Kidney (tissue), 22 donors: ENCODE results near the gene TNFAIP3. TPM values are rescaled to one million over a fixed set of nuclear protein-coding genes. Genes with fewer than 3 reads are reported as not detected.

Experiments
- DNase-seq, 5 donors: peaks; one replicate each; pipeline ENCODE4 v3.0.0-alpha.2; 2013 to 2020
- FAIRE-seq: peaks from 2 replicates; lab custom pipeline; 2012; peaks lifted over from hg19 to GRCh38; lab: Jason Lieb, UNC
- H3K27ac ChIP-seq, 2 donors: one replicate each; pipeline ENCODE4 v1.7.0; 2013; ENCODE audit warnings: low read depth in 2 of 2, low read length in 2 of 2, inconsistent platforms in 1 of 2
- H3K27me3 ChIP-seq: one replicate; pipeline ENCODE4 v1.7.1; 2013; ENCODE audit warnings: low read length, inconsistent platforms; ENCODE audit not compliant: control insufficient read depth, insufficient read depth
- H3K36me3 ChIP-seq, 3 donors: one replicate each; pipeline versions ENCODE4 v1.7.0 to v1.7.1; 2013; ENCODE audit warnings: low read length in 3 of 3, control low read depth in 1 of 3, inconsistent platforms in 1 of 3; ENCODE audit not compliant: insufficient read depth in 3 of 3, control insufficient read depth in 2 of 3
- H3K4me1 ChIP-seq, 3 donors: one replicate each; pipeline versions ENCODE4 v1.7.0 to v1.7.1; 2013; ENCODE audit warnings: low read length in 3 of 3, inconsistent platforms in 1 of 3, low read depth in 1 of 3; ENCODE audit not compliant: control insufficient read depth in 2 of 3, insufficient read depth in 2 of 3
- H3K4me3 ChIP-seq, 3 donors: one replicate each; pipeline versions ENCODE4 v1.7.0 to v1.8.1; 2013; ENCODE audit warnings: low read length in 3 of 3, control low read depth in 1 of 3, inconsistent platforms in 1 of 3
- H3K9ac ChIP-seq, 3 donors: one replicate each; pipeline versions ENCODE4 v1.7.0 to v1.7.1; 2013; ENCODE audit warnings: low read length in 3 of 3, control low read depth in 1 of 3, inconsistent platforms in 1 of 3
- H3K9me3 ChIP-seq, 3 donors: one replicate each; pipeline versions ENCODE4 v1.7.0 to v1.7.1; 2013; ENCODE audit warnings: low read length in 3 of 3, control low read depth in 1 of 3, inconsistent platforms in 1 of 3; ENCODE audit not compliant: control insufficient read depth in 2 of 3, insufficient read depth in 1 of 3
- intact Hi-C: fragments of 100-400 bp; cut with DNase I; formaldehyde crosslinking; loops from one replicate; pipeline ENCODE4 v1.11.1; 2022
- long read RNA-seq, 10 donors: library from polyadenylated mRNA in 1 of 10; unstranded in 1 of 10; transcript quantifications; one replicate each; pipeline ENCODE4 v2.0.0 and lab custom pipeline, GENCODE V29; 2021 to 2026
- polyA plus RNA-seq: library from polyadenylated mRNA; stranded (reverse); fragments of 350-450 nt; fragmentation: Illumina TruSeq; extraction: RNeasy Lipid Tissue Mini Kit (QIAGEN cat#74804); gene quantifications from one replicate; pipeline ENCODE4 v1.2.3, GENCODE V29; 2014; ENCODE audit warnings: low read depth, low replicate concordance; ENCODE audit not compliant: insufficient read depth
- total RNA-seq: library from RNA; stranded (reverse); fragmentation: NEBNext Ultra II Directional; extraction: Animal tissue kit (Norgen Biotek cat#: 25700); gene quantifications from one replicate; pipeline ENCODE4 v1.2.1, GENCODE V29; 2021
- TF ChIP-seq, protein P1 (sequence below): IDR thresholded peaks from 3 replicates; pipeline ENCODE4 v1.5.1; 2012; ENCODE audit warnings: mild to moderate bottlenecking, moderate library complexity, borderline replicate concordance; ENCODE audit not compliant: insufficient read depth; ENCODE audit errors: extremely low read depth
- donor health status: control.
- donor health status: control.
- donor health status: control.
- donor health status: control.
- donor health status: control.
- donor health status: DM: yes; HTN: yes; CAD: no.
- donor health status: Normal renal cell carcinoma (clear cell type).

TNFAIP3 gene
- total RNA-seq (52.6 TPM), polyA plus RNA-seq (2.8 TPM)
- long read RNA-seq, donor 1: 0 reads
- long read RNA-seq, donor 2: 0 reads
- long read RNA-seq, donor 3: 0 reads
- long read RNA-seq, donor 4: 0 reads
- long read RNA-seq, donor 5: 0 reads
- long read RNA-seq, donor 6, full-length matches to known transcripts: 1 of 1 reads
- long read RNA-seq, donor 6, partial matches to known transcripts: 0 of 1 reads
- long read RNA-seq, donor 6, other reads (novel, unspliced or antisense): 0 of 1 reads
- long read RNA-seq, donor 7, full-length matches to known transcripts: 1 of 15 reads
- long read RNA-seq, donor 7, partial matches to known transcripts: 9 of 15 reads
- long read RNA-seq, donor 7, other reads (novel, unspliced or antisense): 5 of 15 reads
- long read RNA-seq, donor 8: 0 reads
- long read RNA-seq, donor 9: 0 reads
- long read RNA-seq, donor 10: 0 reads

- no peaks in the 10 kb centered on the region for H3K9me3 ChIP-seq
- TF ChIP-seq, protein P1, sequence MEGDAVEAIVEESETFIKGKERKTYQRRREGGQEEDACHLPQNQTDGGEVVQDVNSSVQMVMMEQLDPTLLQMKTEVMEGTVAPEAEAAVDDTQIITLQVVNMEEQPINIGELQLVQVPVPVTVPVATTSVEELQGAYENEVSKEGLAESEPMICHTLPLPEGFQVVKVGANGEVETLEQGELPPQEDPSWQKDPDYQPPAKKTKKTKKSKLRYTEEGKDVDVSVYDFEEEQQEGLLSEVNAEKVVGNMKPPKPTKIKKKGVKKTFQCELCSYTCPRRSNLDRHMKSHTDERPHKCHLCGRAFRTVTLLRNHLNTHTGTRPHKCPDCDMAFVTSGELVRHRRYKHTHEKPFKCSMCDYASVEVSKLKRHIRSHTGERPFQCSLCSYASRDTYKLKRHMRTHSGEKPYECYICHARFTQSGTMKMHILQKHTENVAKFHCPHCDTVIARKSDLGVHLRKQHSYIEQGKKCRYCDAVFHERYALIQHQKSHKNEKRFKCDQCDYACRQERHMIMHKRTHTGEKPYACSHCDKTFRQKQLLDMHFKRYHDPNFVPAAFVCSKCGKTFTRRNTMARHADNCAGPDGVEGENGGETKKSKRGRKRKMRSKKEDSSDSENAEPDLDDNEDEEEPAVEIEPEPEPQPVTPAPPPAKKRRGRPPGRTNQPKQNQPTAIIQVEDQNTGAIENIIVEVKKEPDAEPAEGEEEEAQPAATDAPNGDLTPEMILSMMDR: peak; percentile 84
- H3K27me3 ChIP-seq: no peaks in the 10 kb centered on the region
- peaks cover 0 to under 1% (median 0%) of the 10 kb centered on the region in 3 donors for H3K36me3 ChIP-seq
- peak; percentile 91 to 98 (median 95) for DNase-seq
- intact Hi-C loops: no loop called here
- H3K9ac ChIP-seq: peak within 1 kb of the TSS; percentile 60 to 81 (median 61)
- peak within 1 kb of the TSS; percentile 79 to 86 for H3K27ac ChIP-seq
- no peak for FAIRE-seq
- H3K4me3 ChIP-seq: peak within 1 kb of the TSS; percentile 79 to 93 (median 86)
- peaks cover 0 to 7% (median 0%) of the 10 kb centered on the region in 3 donors for H3K4me1 ChIP-seq
Measured at GRCh38 chr6:137866914-137867684, at the start of gene TNFAIP3. TNFAIP3 (plus strand) TSS chr6:137867259; CDS start chr6:137871228, 3,969 bp downstream.

GRCh38 chr6:137818440-137818839 is 48.6 kb upstream of the TNFAIP3 start:
- intact Hi-C loops: no loop called here

GRCh38 chr6:137819740-137820139 is 47.3 kb upstream of the TNFAIP3 start:
- H3K27me3 ChIP-seq: no peaks in the 10 kb centered on the region
- TF ChIP-seq, protein P1: no peak
- DNase-seq (no peak), FAIRE-seq (no peak)
- H3K36me3 ChIP-seq: no peaks in the 10 kb centered on the region
- no peak overlapping the region for H3K27ac ChIP-seq
- no peak overlapping the region for H3K4me3 ChIP-seq
- no peaks in the 10 kb centered on the region for H3K4me1 ChIP-seq
- no peaks in the 10 kb centered on the region for H3K9me3 ChIP-seq
- intact Hi-C loops: no loop called here
- no peak overlapping the region for H3K9ac ChIP-seq

More at GRCh38 chr6:137818440-137818839, 48.6 kb upstream of the TNFAIP3 start:
- TF ChIP-seq, protein P1: no peak
- FAIRE-seq: no peak
- Histone ChIP-seq H3K27ac (no peak overlapping the region), H3K27me3 (no peaks in the 10 kb centered on the region), H3K4me1 (no peaks in the 10 kb centered on the region), H3K9ac (no peak overlapping the region), H3K4me3 (no peak overlapping the region), H3K9me3 (no peaks in the 10 kb centered on the region), H3K36me3 (no peaks in the 10 kb centered on the region)
- DNase-seq: no peak
